K562 (cell line): Measurements from ENCODE around the gene ANKRD30A. TPM values are rescaled to one million over a fixed set of nuclear protein-coding genes. Genes with fewer than 3 reads are reported as not detected.

Experiments
- ATAC-seq: fragments of 200-7000 bp; cut with Tn5 transposase; 3 replicates; pipeline ENCODE4 v1.9.1; 2020; ENCODE audit warnings: moderate library complexity
- BruUV-seq: library from RNA; stranded (reverse); fragments of 400-500 nt; replicated peaks from 2 replicates; lab custom pipeline; 2021; lab: Mats Ljungman, UMichigan
- CTCF ChIA-PET: fragments of 300-600 bp; formaldehyde crosslinking; extraction: SDS; loops from one replicate; lab custom pipeline; 2021; ENCODE audit warnings: low intra/inter-chr PET ratio; lab: Yijun Ruan, JAX
- POLR2A ChIA-PET: fragments of 300-600, 350-650 bp; sonication (Branson Sonifier 250); formaldehyde crosslinking; extraction: SDS; loops from one replicate; lab custom pipeline; 2021; ENCODE audit warnings: antibody characterized with exemption, inconsistent platforms; lab: Yijun Ruan, JAX
- DNase-seq, 4 experiments: peaks; one replicate each; pipeline versions ENCODE4 v3.0.0 to v3.0.0-alpha.2; 2011 to 2018; ENCODE audit warnings: low spot score in 3 of 4, mixed read lengths in 3 of 4; ENCODE audit errors: extremely low read depth in 1 of 4
- FAIRE-seq: peaks from 2 replicates; lab custom pipeline; 2011; peaks lifted over from hg19 to GRCh38; lab: Jason Lieb, UNC
- H2AFZ ChIP-seq: 2 replicates; pipeline ENCODE4 v1.6.0; 2011; ENCODE audit warnings: low read depth, low read length, control low read depth, inconsistent platforms
- H3K27ac ChIP-seq: fragments of 200-600 bp; 3 replicates; pipeline ENCODE4 v1.8.0; 2011; ENCODE audit warnings: low read depth, mild to moderate bottlenecking, control low read depth, inconsistent platforms, low read length, moderate library complexity, mixed read lengths; ENCODE audit errors: extremely low read depth
- H3K27me3 ChIP-seq, 2 experiments: fragments of 300-600 bp in 1 of 2; 2 replicates in 1 of 2; 3 replicates in 1 of 2; pipeline versions ENCODE4 v1.6.0 to v1.8.0; 2011; ENCODE audit warnings: inconsistent platforms in 2 of 2, low read length in 2 of 2, mild to moderate bottlenecking in 1 of 2, mixed read lengths in 1 of 2, moderate library complexity in 1 of 2; ENCODE audit not compliant: control insufficient read depth in 2 of 2, insufficient read depth in 2 of 2
- H3K36me3 ChIP-seq: fragments of 300-600 bp; 3 replicates; pipeline ENCODE4 v1.8.0; 2011; ENCODE audit warnings: mild to moderate bottlenecking, low read length, inconsistent platforms; ENCODE audit not compliant: control insufficient read depth, insufficient read depth
- H3K4me1 ChIP-seq, 2 experiments: fragments of 200-600 bp in 1 of 2; replicated peaks in 1 of 2; 2 replicates in 1 of 2; 3 replicates in 1 of 2; pipeline versions ENCODE4 v1.5.1 to v1.8.0; 2011; ENCODE audit warnings: inconsistent platforms in 2 of 2, low read length in 2 of 2, mild to moderate bottlenecking in 1 of 2, mixed read lengths in 1 of 2, moderate library complexity in 1 of 2; ENCODE audit not compliant: control insufficient read depth in 2 of 2, insufficient read depth in 2 of 2
- H3K4me2 ChIP-seq: 2 replicates; pipeline ENCODE4 v1.6.1; 2011; ENCODE audit warnings: low read length, control low read depth, inconsistent platforms, mixed read lengths; ENCODE audit not compliant: insufficient read depth
- H3K4me3 ChIP-seq: fragments of 200-600 bp; sonication (generic), shearing (Covaris generic); 2 replicates; pipeline ENCODE4 v1.5.1; 2016; ENCODE audit warnings: control low read depth, inconsistent platforms
- H3K79me2 ChIP-seq: fragments of 200-600 bp; 3 replicates; pipeline ENCODE4 v1.8.0; 2011; ENCODE audit warnings: low read length, inconsistent platforms; ENCODE audit not compliant: control insufficient read depth, insufficient read depth
- H3K9ac ChIP-seq, 2 experiments: 2 replicates each; pipeline versions ENCODE4 v1.6.0 to v1.6.1; 2011; ENCODE audit warnings: low read depth in 2 of 2, low read length in 2 of 2, control low read depth in 1 of 2, inconsistent platforms in 1 of 2, mild to moderate bottlenecking in 1 of 2, mixed read lengths in 1 of 2; ENCODE audit not compliant: insufficient read depth in 1 of 2
- H3K9me1 ChIP-seq: one replicate; pipeline ENCODE4 v1.6.0; 2011; ENCODE audit warnings: inconsistent platforms, mild to moderate bottlenecking, low read length, moderate library complexity; ENCODE audit not compliant: control insufficient read depth, insufficient read depth
- H3K9me3 ChIP-seq: replicated peaks from 2 replicates; pipeline ENCODE4 v1.5.1; 2011; ENCODE audit warnings: low read depth, low read length, inconsistent platforms; ENCODE audit not compliant: control insufficient read depth, insufficient read depth
- H4K20me1 ChIP-seq: replicated peaks from 2 replicates; pipeline ENCODE4 v1.6.1; 2011; ENCODE audit warnings: low read length, inconsistent platforms, mixed read lengths; ENCODE audit not compliant: control insufficient read depth, insufficient read depth
- ATF6 ChIP-seq: sonication (generic); formaldehyde crosslinking; IDR thresholded peaks from 2 replicates; pipeline ENCODE4 v1.4.0; 2020; ENCODE audit warnings: mild to moderate bottlenecking, missing genetic modification reagents
- CEBPZ ChIP-seq: fragments of 150-350 bp; IDR thresholded peaks from 2 replicates; pipeline ENCODE4 v1.6.1; 2014; ENCODE audit warnings: low read depth, mild to moderate bottlenecking, low read length, borderline replicate concordance
- CREM ChIP-seq: IDR thresholded peaks from 2 replicates; pipeline ENCODE4 v1.6.1; 2014; ENCODE audit warnings: antibody characterized with exemption, low read depth
- E2F1 ChIP-seq: sonication (generic); formaldehyde crosslinking; IDR thresholded peaks from 2 replicates; pipeline ENCODE4 v1.8.1; 2023; ENCODE audit warnings: mild to moderate bottlenecking, missing genetic modification reagents, moderate library complexity
- TCF7L2 ChIP-seq: fragments of 150-350 bp; IDR thresholded peaks from 2 replicates; pipeline ENCODE4 v1.6.1; 2016; ENCODE audit warnings: low read depth, mild to moderate bottlenecking, low read length, moderate library complexity
- ZNF174 ChIP-seq: fragments of 250-450 bp; sonication (Bioruptor Pico); IDR thresholded peaks from 2 replicates; pipeline ENCODE4 v1.4.0; 2020; ENCODE audit warnings: mild to moderate bottlenecking
- ZNF253 ChIP-seq: fragments of 250-450 bp; sonication (Bioruptor Pico); conservative IDR thresholded peaks from 2 replicates; pipeline ENCODE4 v1.6.1; 2021; ENCODE audit warnings: mild to moderate bottlenecking
- ZNF3 ChIP-seq: fragments of 250-450 bp; sonication (Bioruptor Pico); IDR thresholded peaks from 2 replicates; pipeline ENCODE4 v1.5.0; 2021; ENCODE audit warnings: mild to moderate bottlenecking, moderate library complexity
- WGBS: fragments of 100-300 bp; shearing (Covaris generic); methylation state at CpG from one replicate; pipeline ENCODE4 v1.1.6; 2016; ENCODE audit warnings: low coverage, mixed read lengths; ENCODE audit not compliant: insufficient coverage; ENCODE audit errors: missing lambda C conversion rate; 5-methylcytosine and 5-hydroxymethylcytosine counted together
- in situ Hi-C: fragments of 300-500 bp; cut with MboI; formaldehyde crosslinking; loops from 4 replicates; pipeline ENCODE4 v1.15.0; 2018; ENCODE audit warnings: inconsistent platforms, mixed read lengths
- intact Hi-C: fragments of 100-400 bp; cut with micrococcal nuclease; formaldehyde crosslinking; loops from 2 replicates; pipeline ENCODE4 v1.14.2; 2022
- polyA plus RNA-seq, 8 experiments: library from polyadenylated mRNA; depleted of rRNA in 4 of 8; stranded (reverse) in 5 of 8; unstranded in 3 of 8; fragments of >200 nt; fragmentation: Nextera tagmentation in 2 of 8; fragmentation: Illumina TruSeq in 1 of 8; extraction: Ambion mirVana in 2 of 8; extraction: Trizol in 1 of 8; gene quantifications; 2 replicates each; pipeline versions ENCODE4 v1.2.1 to v1.2.3, GENCODE V29; 2011 to 2014; ENCODE audit warnings: inconsistent platforms in 1 of 8, missing spikeins in 1 of 8
- total RNA-seq, 7 experiments: library from RNA; depleted of rRNA in 6 of 7; stranded (reverse); fragments of >200 nt in 6 of 7; fragmentation: Illumina TruSeq in 2 of 7; extraction: Trizol in 2 of 7; gene quantifications; 2 replicates each; pipeline versions ENCODE4 v1.2.1 to v1.2.3, GENCODE V29; 2011 to 2021; ENCODE audit warnings: low replicate concordance in 1 of 7

ANKRD30A gene
- total and polyA plus RNA-seq, 9 of the 15 experiments (the other 6 are each of a cell fraction or from before 2014, with no cell fraction given) = 0.04 to 0.09 (median 0.07) TPM; not detected in 6

GRCh38 chr10:37206132-37206531 lies 80.7 kb downstream of the ANKRD30A start:
- no peak overlapping the region for H3K4me2 ChIP-seq
- ATAC-seq = no peak
- H4K20me1 ChIP-seq = no peaks in the 10 kb centered on the region
- FAIRE-seq = no peak
- BruUV-seq = no TSS peak
- H3K79me2 ChIP-seq = no peaks in the 10 kb centered on the region
- WGBS = 0% methylated on average over 3 of the region's 3 CpGs
- no peak overlapping the region for H3K9ac ChIP-seq
- H3K4me3 ChIP-seq = no peak overlapping the region
- ChIA-PET CTCF (no interaction called here), POLR2A (no interaction called here)
- no peaks in the 10 kb centered on the region for H3K27me3 ChIP-seq
- intact Hi-C loops (no loop called here), in situ Hi-C loops (no loop called here)
- H3K9me1 ChIP-seq = no peaks in the 10 kb centered on the region
- H3K27ac ChIP-seq = no peak overlapping the region
- no peak overlapping the region for H2AFZ ChIP-seq
- no peaks in the 10 kb centered on the region for H3K9me3 ChIP-seq
- no peak for DNase-seq
- no peaks in the 10 kb centered on the region for H3K4me1 ChIP-seq
- H3K36me3 ChIP-seq = no peaks in the 10 kb centered on the region
- no peak for TF ChIP-seq CEBPZ
- TF ChIP-seq ZNF174 (CRISPR knock-in tag) = no peak
- TF ChIP-seq ZNF3 (CRISPR knock-in tag) = no peak
- no peak for TF ChIP-seq CREM
- TF ChIP-seq ATF6 (CRISPR knock-in tag) = no peak
- TF ChIP-seq ZNF253 (CRISPR knock-in tag) = no peak
- TF ChIP-seq TCF7L2 = no peak
- no peak for TF ChIP-seq E2F1 (CRISPR knock-in tag)
